Lung (tissue), 12 donors: Measurements from ENCODE around the gene MCRIP2. TPM values are rescaled to one million over a fixed set of nuclear protein-coding genes. Genes with fewer than 3 reads are reported as not detected.

Experiments
- ATAC-seq: fragments of 200-7000 bp; cut with Tn5 transposase; one replicate; pipeline ENCODE4 v1.9.1; 2020; ENCODE audit warnings: moderate number of reproducible peaks; ENCODE audit not compliant: insufficient read depth, low FRiP score
- DNase-seq, 3 donors: peaks; one replicate each; pipeline ENCODE4 v3.0.0-alpha.2; 2013 to 2017
- H3K27ac ChIP-seq, 2 donors: one replicate each; pipeline ENCODE4 v1.5.1; 2013; ENCODE audit warnings: mild to moderate bottlenecking in 2 of 2, moderate library complexity in 2 of 2, control low read depth in 1 of 2, inconsistent platforms in 1 of 2, low read depth in 1 of 2, low read length in 1 of 2
- H3K27me3 ChIP-seq, 3 donors: one replicate each; pipeline ENCODE4 v1.5.1; 2013; ENCODE audit warnings: low read length in 2 of 3; ENCODE audit not compliant: control insufficient read depth in 3 of 3, insufficient read depth in 3 of 3
- H3K36me3 ChIP-seq, 4 donors: one replicate each; pipeline ENCODE4 v1.5.1; 2013; ENCODE audit warnings: low read length in 4 of 4, mild to moderate bottlenecking in 1 of 4, moderate library complexity in 1 of 4; ENCODE audit not compliant: control insufficient read depth in 4 of 4, insufficient read depth in 4 of 4
- H3K4me1 ChIP-seq, 5 donors: one replicate each; pipeline ENCODE4 v1.5.1; 2013; ENCODE audit warnings: low read length in 5 of 5, mild to moderate bottlenecking in 2 of 5, moderate library complexity in 1 of 5; ENCODE audit not compliant: control insufficient read depth in 5 of 5, insufficient read depth in 5 of 5
- H3K4me3 ChIP-seq: one replicate; pipeline ENCODE4 v1.5.1; 2013; ENCODE audit warnings: mild to moderate bottlenecking, control low read depth, moderate library complexity
- H3K9ac ChIP-seq, 2 donors: one replicate each; pipeline ENCODE4 v1.5.1; 2013; ENCODE audit warnings: low read length in 2 of 2, control low read depth in 1 of 2; ENCODE audit not compliant: insufficient read depth in 1 of 2
- H3K9me3 ChIP-seq, 4 donors: one replicate each; pipeline ENCODE4 v1.5.1; 2013; ENCODE audit warnings: low read length in 3 of 4, mild to moderate bottlenecking in 1 of 4, moderate library complexity in 1 of 4; ENCODE audit not compliant: control insufficient read depth in 4 of 4, insufficient read depth in 3 of 4
- WGBS, 2 donors: extraction: QIAGEN DNeasy Blood & Tissue Kit; methylation state at CpG; one replicate each; pipeline ENCODE4 v1.1.7; 2013; 5-methylcytosine and 5-hydroxymethylcytosine counted together
- polyA plus RNA-seq, 2 donors: library from polyadenylated mRNA; stranded (reverse); fragments of 200-250 nt; gene quantifications; one replicate each; pipeline ENCODE4 v1.2.1, GENCODE V29; 2013
- total RNA-seq, 2 donors: library from RNA; depleted of rRNA in 1 of 2; stranded (reverse); fragments of >200 nt in 1 of 2; gene quantifications; one replicate each; pipeline ENCODE4 v1.2.1, GENCODE V29; 2014 to 2021
- TF ChIP-seq, protein P1 (sequence below): IDR thresholded peaks from 2 replicates; pipeline ENCODE4 v1.5.1; 2012; ENCODE audit warnings: mild to moderate bottlenecking; ENCODE audit errors: control extremely low read depth, extremely low read depth
- donor health status: control.
- donor health status: control.
- donor health status: Bipolar disorder and iron deficiency.
- donor health status: healthy.
- donor health status: DM: yes; HTN: yes; CAD: no.

Gene MCRIP2
- total and polyA plus RNA-seq, 4 donors = 9.1 to 109 (median 53.3) TPM

- Histone ChIP-seq H3K27me3 (no peaks in the 10 kb centered on the region), H3K4me3 (no peak overlapping the region), H3K36me3 (peaks cover 0 to 25% (median 5%) of the 10 kb centered on the region in 4 donors), H3K9me3 (no peaks in the 10 kb centered on the region), H3K9ac (no peak overlapping the region), H3K4me1 (peaks cover 0 to 19% (median 7%) of the 10 kb centered on the region in 5 donors), H3K27ac (no peak overlapping the region)
- DNase-seq (peak in 2 of 3 donors; percentile 51 to 52), ATAC-seq (no peak)
- 82 to 91% methylated on average over 28 of the region's 28 CpGs for WGBS, 2 donors
- TF ChIP-seq, protein P1, sequence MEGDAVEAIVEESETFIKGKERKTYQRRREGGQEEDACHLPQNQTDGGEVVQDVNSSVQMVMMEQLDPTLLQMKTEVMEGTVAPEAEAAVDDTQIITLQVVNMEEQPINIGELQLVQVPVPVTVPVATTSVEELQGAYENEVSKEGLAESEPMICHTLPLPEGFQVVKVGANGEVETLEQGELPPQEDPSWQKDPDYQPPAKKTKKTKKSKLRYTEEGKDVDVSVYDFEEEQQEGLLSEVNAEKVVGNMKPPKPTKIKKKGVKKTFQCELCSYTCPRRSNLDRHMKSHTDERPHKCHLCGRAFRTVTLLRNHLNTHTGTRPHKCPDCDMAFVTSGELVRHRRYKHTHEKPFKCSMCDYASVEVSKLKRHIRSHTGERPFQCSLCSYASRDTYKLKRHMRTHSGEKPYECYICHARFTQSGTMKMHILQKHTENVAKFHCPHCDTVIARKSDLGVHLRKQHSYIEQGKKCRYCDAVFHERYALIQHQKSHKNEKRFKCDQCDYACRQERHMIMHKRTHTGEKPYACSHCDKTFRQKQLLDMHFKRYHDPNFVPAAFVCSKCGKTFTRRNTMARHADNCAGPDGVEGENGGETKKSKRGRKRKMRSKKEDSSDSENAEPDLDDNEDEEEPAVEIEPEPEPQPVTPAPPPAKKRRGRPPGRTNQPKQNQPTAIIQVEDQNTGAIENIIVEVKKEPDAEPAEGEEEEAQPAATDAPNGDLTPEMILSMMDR = no peak
Measured at GRCh38 chr16:652454-653305, 11.1 kb downstream of the MCRIP2 start.

- Histone ChIP-seq H3K36me3 (peaks cover 0 to 29% (median 5%) of the 10 kb centered on the region in 4 donors), H3K4me1 (peaks cover 0 to 11% (median 2%) of the 10 kb centered on the region in 5 donors), H3K27me3 (no peaks in the 10 kb centered on the region), H3K9ac (no peak overlapping the region), H3K4me3 (no peak overlapping the region), H3K9me3 (no peaks in the 10 kb centered on the region), H3K27ac (no peak overlapping the region)
- TF ChIP-seq, protein P1 = no peak
- ATAC-seq (no peak), DNase-seq (no peak)
- WGBS, 2 donors = 92 to 95% methylated on average over 12 of the region's 12 CpGs
Measured at GRCh38 chr16:654034-654433, 12.4 kb downstream of the MCRIP2 start.

- no peak overlapping the region for H3K27ac ChIP-seq
- H3K4me1 ChIP-seq = peaks cover 0 to 7% (median 2%) of the 10 kb centered on the region in 5 donors
- no peak overlapping the region for H3K4me3 ChIP-seq
- DNase-seq (no peak), ATAC-seq (no peak)
- H3K36me3 ChIP-seq = peaks cover 0 to 35% (median 2%) of the 10 kb centered on the region in 4 donors
- no peaks in the 10 kb centered on the region for H3K27me3 ChIP-seq
- 92 to 96% methylated on average over 22 of the region's 22 CpGs for WGBS, 2 donors
- H3K9ac ChIP-seq = no peak overlapping the region
- no peaks in the 10 kb centered on the region for H3K9me3 ChIP-seq
- TF ChIP-seq, protein P1 = no peak
Measured at GRCh38 chr16:657487-657886, 15.9 kb downstream of the MCRIP2 start.
